ENCODE measurements around the gene TUBGCP2. TPM values are rescaled to one million over a fixed set of nuclear protein-coding genes. Genes with fewer than 3 reads are reported as not detected.

The TUBGCP2 gene
- total RNA-seq, 1 donor from 2014 or later, result 53.2 TPM

- TF ChIP-seq CTCF (IDR thresholded peaks at IDR 0.05), result no peak
- H3K4me3 Mint-ChIP-seq (ENCODE audit: unreplicated experiment), result no peak within 1 kb of the TSS
- peaks cover 2% of the 10 kb centered on the region for H3K27me3 Mint-ChIP-seq (ENCODE audit: low read depth)
- no peak for DNase-seq (ENCODE audit: low spot score)
- H3K9me3 Mint-ChIP-seq (ENCODE audit: low read depth), result no peaks in the 10 kb centered on the region
- peaks cover 1% of the 10 kb centered on the region for H3K36me3 Mint-ChIP-seq (ENCODE audit: low read depth)
- peaks cover 2% of the 10 kb centered on the region for H3K4me1 Mint-ChIP-seq (ENCODE audit: low read depth)
- H3K27ac Mint-ChIP-seq (ENCODE audit: unreplicated experiment), result no peak within 1 kb of the TSS
These were observed 32.1 kb downstream of the TUBGCP2 start, which contains the start of gene ADAM8 for GRCh38 chr10:133276435-133277201. Gene ADAM8 (minus strand): TSS chr10:133276868. CDS start chr10:133276817, 51 bp downstream.

- no peak for DNase-seq (ENCODE audit: low spot score)
- H3K9me3 Mint-ChIP-seq (ENCODE audit: low read depth), result no peaks in the 10 kb centered on the region
- peaks cover 1% of the 10 kb centered on the region for H3K36me3 Mint-ChIP-seq (ENCODE audit: low read depth)
- TF ChIP-seq CTCF (IDR thresholded peaks at IDR 0.05), result no peak
- peaks cover 2% of the 10 kb centered on the region for H3K4me1 Mint-ChIP-seq (ENCODE audit: low read depth)
- no peak overlapping the region for H3K27ac Mint-ChIP-seq (ENCODE audit: unreplicated experiment)
- peaks cover 2% of the 10 kb centered on the region for H3K27me3 Mint-ChIP-seq (ENCODE audit: low read depth)
- no peak overlapping the region for H3K4me3 Mint-ChIP-seq (ENCODE audit: unreplicated experiment)
These were observed 32.6 kb downstream of the TUBGCP2 start for GRCh38 chr10:133276100-133276434.

- Mint-ChIP-seq H3K27ac (ENCODE audit: unreplicated experiment) (no peak overlapping the region), H3K27me3 (ENCODE audit: low read depth) (peaks cover 2% of the 10 kb centered on the region), H3K4me3 (ENCODE audit: unreplicated experiment) (no peak overlapping the region), H3K36me3 (ENCODE audit: low read depth) (peaks cover 1% of the 10 kb centered on the region), H3K9me3 (ENCODE audit: low read depth) (no peaks in the 10 kb centered on the region), H3K4me1 (ENCODE audit: low read depth) (peaks cover 2% of the 10 kb centered on the region)
- no peak for TF ChIP-seq CTCF (IDR thresholded peaks at IDR 0.05)
- DNase-seq (ENCODE audit: low spot score), result no peak
These were observed 33.0 kb downstream of the TUBGCP2 start for GRCh38 chr10:133275684-133276092.

GRCh38 chr10:133274751-133275683, 33.7 kb downstream of the TUBGCP2 start:
- H3K9me3 Mint-ChIP-seq (ENCODE audit: low read depth), result no peaks in the 10 kb centered on the region
- DNase-seq (ENCODE audit: low spot score), result no peak
- no peak for TF ChIP-seq CTCF (IDR thresholded peaks at IDR 0.05)
- H3K36me3 Mint-ChIP-seq (ENCODE audit: low read depth), result peaks cover 1% of the 10 kb centered on the region
- H3K27ac Mint-ChIP-seq (ENCODE audit: unreplicated experiment), result no peak overlapping the region
- peaks cover 2% of the 10 kb centered on the region for H3K27me3 Mint-ChIP-seq (ENCODE audit: low read depth)
- peaks cover 2% of the 10 kb centered on the region for H3K4me1 Mint-ChIP-seq (ENCODE audit: low read depth)
- no peak overlapping the region for H3K4me3 Mint-ChIP-seq (ENCODE audit: unreplicated experiment)

GRCh38 chr10:133273534-133274143, 35.0 kb downstream of the TUBGCP2 start:
- Mint-ChIP-seq H3K4me3 (ENCODE audit: unreplicated experiment) (no peak overlapping the region), H3K27me3 (ENCODE audit: low read depth) (peaks cover 2% of the 10 kb centered on the region), H3K9me3 (ENCODE audit: low read depth) (no peaks in the 10 kb centered on the region), H3K36me3 (ENCODE audit: low read depth) (peaks cover 1% of the 10 kb centered on the region), H3K4me1 (ENCODE audit: low read depth) (no peaks in the 10 kb centered on the region), H3K27ac (ENCODE audit: unreplicated experiment) (no peak overlapping the region)
- no peak for TF ChIP-seq CTCF (IDR thresholded peaks at IDR 0.05)
- DNase-seq (ENCODE audit: low spot score), result no peak

Data from chondrocyte (in vitro differentiated cells).